Measurements from ENCODE around the gene LMCD1.

The LMCD1 gene

GRCh38 chr3:8485943-8486342 lies 15.7 kb upstream of the LMCD1 start:
- no peak overlapping the region for H3K9ac ChIP-seq (ENCODE audit: low read length)
- H3K36me3 ChIP-seq (ENCODE audit: control insufficient read depth in 1 of 2, insufficient read depth in 2 of 2, low read depth in 1 of 2, low read length in 2 of 2): no peaks in the 10 kb centered on the region
- peaks cover 3% of the 10 kb centered on the region for H3K79me1 ChIP-seq (replicated peaks; ENCODE audit: low read length, poor library complexity, severe bottlenecking)
- H2BK15ac ChIP-seq (ENCODE audit: low read depth, poor library complexity, severe bottlenecking): no peak overlapping the region
- H3K18ac ChIP-seq (ENCODE audit: low read depth in 1 of 2, low read length in 2 of 2): no peak overlapping the region
- H4K91ac ChIP-seq (ENCODE audit: low read length): no peak overlapping the region
- H2AK5ac ChIP-seq (ENCODE audit: low read length, severe bottlenecking): peak overlapping the region; percentile 97
- no peak overlapping the region for H2AFZ ChIP-seq (ENCODE audit: low read depth, low read length)
- no peak overlapping the region for H2BK120ac ChIP-seq (ENCODE audit: low read depth, low read length)
- H3K4ac ChIP-seq (ENCODE audit: low read depth in 1 of 2, low read length in 2 of 2): no peak overlapping the region
- H3K14ac ChIP-seq (ENCODE audit: low read length in 2 of 2): no peak overlapping the region
- H3K4me1 ChIP-seq (ENCODE audit: control insufficient read depth, insufficient read depth, low read depth, low read length): peaks cover 13% of the 10 kb centered on the region
- H2BK5ac ChIP-seq (ENCODE audit: low read depth, low read length, poor library complexity, severe bottlenecking): no peak overlapping the region
- H3K9me3 ChIP-seq (ENCODE audit: control insufficient read depth, low read length): peaks cover 2% of the 10 kb centered on the region
- H2BK12ac ChIP-seq (ENCODE audit: low read length in 2 of 2): no peak overlapping the region
- H3K4me2 ChIP-seq (ENCODE audit: low read length, poor library complexity, severe bottlenecking): no peak overlapping the region
- 100% methylated on average over 1 of the region's 3 CpGs for WGBS
- no peak overlapping the region for H3K23ac ChIP-seq (ENCODE audit: low read length in 2 of 2)
- no peak overlapping the region for H3K27ac ChIP-seq (ENCODE audit: low read length, poor library complexity, severe bottlenecking)
- no peak for DNase-seq
- no peak overlapping the region for H3K4me3 ChIP-seq (ENCODE audit: insufficient read depth in 1 of 2, low read depth in 1 of 2, low read length in 2 of 2)
- H4K8ac ChIP-seq (ENCODE audit: low read length): no peak overlapping the region
- no peaks in the 10 kb centered on the region for H3K27me3 ChIP-seq (ENCODE audit: control insufficient read depth in 1 of 2, insufficient read depth in 1 of 2, low read length in 2 of 2)

- Histone ChIP-seq H2BK120ac (ENCODE audit: low read depth, low read length) (no peak overlapping the region), H3K9ac (ENCODE audit: low read length) (no peak overlapping the region), H2AFZ (ENCODE audit: low read depth, low read length) (no peak overlapping the region), H3K14ac (ENCODE audit: low read length in 2 of 2) (no peak overlapping the region), H3K9me3 (ENCODE audit: control insufficient read depth, low read length) (peaks cover 2% of the 10 kb centered on the region), H2BK5ac (ENCODE audit: low read depth, low read length, poor library complexity, severe bottlenecking) (no peak overlapping the region), H3K4ac (ENCODE audit: low read depth in 1 of 2, low read length in 2 of 2) (no peak overlapping the region), H3K27me3 (ENCODE audit: control insufficient read depth in 1 of 2, insufficient read depth in 1 of 2, low read length in 2 of 2) (no peaks in the 10 kb centered on the region), H2AK5ac (ENCODE audit: low read length, severe bottlenecking) (peak overlapping the region; percentile 92), H3K79me1 (replicated peaks; ENCODE audit: low read length, poor library complexity, severe bottlenecking) (peaks cover 7% of the 10 kb centered on the region), H2BK15ac (ENCODE audit: low read depth, poor library complexity, severe bottlenecking) (no peak overlapping the region), H3K4me2 (ENCODE audit: low read length, poor library complexity, severe bottlenecking) (no peak overlapping the region), H3K4me3 (ENCODE audit: insufficient read depth in 1 of 2, low read depth in 1 of 2, low read length in 2 of 2) (no peak overlapping the region), H4K8ac (ENCODE audit: low read length) (no peak overlapping the region), H2BK12ac (ENCODE audit: low read length in 2 of 2) (peak overlapping the region in 1 of 2 experiments; percentile 81), H3K23ac (ENCODE audit: low read length in 2 of 2) (no peak overlapping the region), H3K18ac (ENCODE audit: low read depth in 1 of 2, low read length in 2 of 2) (no peak overlapping the region), H3K4me1 (ENCODE audit: control insufficient read depth, insufficient read depth, low read depth, low read length) (peaks cover 14% of the 10 kb centered on the region), H3K36me3 (ENCODE audit: control insufficient read depth in 1 of 2, insufficient read depth in 2 of 2, low read depth in 1 of 2, low read length in 2 of 2) (no peaks in the 10 kb centered on the region), H4K91ac (ENCODE audit: low read length) (no peak overlapping the region), H3K27ac (ENCODE audit: low read length, poor library complexity, severe bottlenecking) (no peak overlapping the region)
- 96% methylated on average over 2 of the region's 3 CpGs for WGBS
- DNase-seq: no peak
Observed at GRCh38 chr3:8486434-8486833, 15.2 kb upstream of the LMCD1 start.

- H2BK5ac ChIP-seq (ENCODE audit: low read depth, low read length, poor library complexity, severe bottlenecking): no peak overlapping the region
- H3K18ac ChIP-seq (ENCODE audit: low read depth in 1 of 2, low read length in 2 of 2): no peak overlapping the region
- no peak overlapping the region for H3K4me2 ChIP-seq (ENCODE audit: low read length, poor library complexity, severe bottlenecking)
- H2BK15ac ChIP-seq (ENCODE audit: low read depth, poor library complexity, severe bottlenecking): no peak overlapping the region
- no peak overlapping the region for H3K4me3 ChIP-seq (ENCODE audit: insufficient read depth in 1 of 2, low read depth in 1 of 2, low read length in 2 of 2)
- DNase-seq: no peak
- H3K9me3 ChIP-seq (ENCODE audit: control insufficient read depth, low read length): peaks cover 2% of the 10 kb centered on the region
- H3K27ac ChIP-seq (ENCODE audit: low read length, poor library complexity, severe bottlenecking): no peak overlapping the region
- no peak overlapping the region for H2BK120ac ChIP-seq (ENCODE audit: low read depth, low read length)
- H3K36me3 ChIP-seq (ENCODE audit: control insufficient read depth in 1 of 2, insufficient read depth in 2 of 2, low read depth in 1 of 2, low read length in 2 of 2): no peaks in the 10 kb centered on the region
- 66% methylated on average over 5 of the region's 5 CpGs for WGBS
- H3K14ac ChIP-seq (ENCODE audit: low read length in 2 of 2): no peak overlapping the region
- H4K91ac ChIP-seq (ENCODE audit: low read length): no peak overlapping the region
- no peak overlapping the region for H2AFZ ChIP-seq (ENCODE audit: low read depth, low read length)
- H4K8ac ChIP-seq (ENCODE audit: low read length): no peak overlapping the region
- H3K79me1 ChIP-seq (replicated peaks; ENCODE audit: low read length, poor library complexity, severe bottlenecking): peaks cover 7% of the 10 kb centered on the region
- H2BK12ac ChIP-seq (ENCODE audit: low read length in 2 of 2): no peak overlapping the region
- peak overlapping the region; percentile 55 for H2AK5ac ChIP-seq (ENCODE audit: low read length, severe bottlenecking)
- peaks cover 18% of the 10 kb centered on the region for H3K4me1 ChIP-seq (ENCODE audit: control insufficient read depth, insufficient read depth, low read depth, low read length)
- H3K4ac ChIP-seq (ENCODE audit: low read depth in 1 of 2, low read length in 2 of 2): no peak overlapping the region
- H3K27me3 ChIP-seq (ENCODE audit: control insufficient read depth in 1 of 2, insufficient read depth in 1 of 2, low read length in 2 of 2): no peaks in the 10 kb centered on the region
- no peak overlapping the region for H3K9ac ChIP-seq (ENCODE audit: low read length)
- no peak overlapping the region for H3K23ac ChIP-seq (ENCODE audit: low read length in 2 of 2)
Observed at GRCh38 chr3:8486936-8487335, 14.7 kb upstream of the LMCD1 start.

GRCh38 chr3:8488411-8488810 lies 13.2 kb upstream of the LMCD1 start:
- H3K4ac ChIP-seq (ENCODE audit: low read depth in 1 of 2, low read length in 2 of 2): peak overlapping the region; percentile 44 to 50
- H3K27ac ChIP-seq (ENCODE audit: low read length, poor library complexity, severe bottlenecking): no peak overlapping the region
- H3K4me3 ChIP-seq (ENCODE audit: insufficient read depth in 1 of 2, low read depth in 1 of 2, low read length in 2 of 2): no peak overlapping the region
- peaks cover 2% of the 10 kb centered on the region for H3K9me3 ChIP-seq (ENCODE audit: control insufficient read depth, low read length)
- H2BK5ac ChIP-seq (ENCODE audit: low read depth, low read length, poor library complexity, severe bottlenecking): no peak overlapping the region
- peak overlapping the region; percentile 80 for H2BK15ac ChIP-seq (ENCODE audit: low read depth, poor library complexity, severe bottlenecking)
- no peak overlapping the region for H3K23ac ChIP-seq (ENCODE audit: low read length in 2 of 2)
- no peaks in the 10 kb centered on the region for H3K27me3 ChIP-seq (ENCODE audit: control insufficient read depth in 1 of 2, insufficient read depth in 1 of 2, low read length in 2 of 2)
- peak overlapping the region; percentile 86 for H4K91ac ChIP-seq (ENCODE audit: low read length)
- 94% methylated on average over 3 of the region's 3 CpGs for WGBS
- no peak overlapping the region for H3K4me2 ChIP-seq (ENCODE audit: low read length, poor library complexity, severe bottlenecking)
- H3K14ac ChIP-seq (ENCODE audit: low read length in 2 of 2): no peak overlapping the region
- peaks cover 11% of the 10 kb centered on the region for H3K79me1 ChIP-seq (replicated peaks; ENCODE audit: low read length, poor library complexity, severe bottlenecking)
- H3K36me3 ChIP-seq (ENCODE audit: control insufficient read depth in 1 of 2, insufficient read depth in 2 of 2, low read depth in 1 of 2, low read length in 2 of 2): no peaks in the 10 kb centered on the region
- peaks cover 18% of the 10 kb centered on the region for H3K4me1 ChIP-seq (ENCODE audit: control insufficient read depth, insufficient read depth, low read depth, low read length)
- peak overlapping the region in 1 of 2 experiments; percentile 10 for H2BK12ac ChIP-seq (ENCODE audit: low read length in 2 of 2)
- H2AK5ac ChIP-seq (ENCODE audit: low read length, severe bottlenecking): peak overlapping the region; percentile 68
- H3K18ac ChIP-seq (ENCODE audit: low read depth in 1 of 2, low read length in 2 of 2): peak overlapping the region in 1 of 2 experiments; percentile 30
- no peak overlapping the region for H2BK120ac ChIP-seq (ENCODE audit: low read depth, low read length)
- H3K9ac ChIP-seq (ENCODE audit: low read length): peak overlapping the region; percentile 37
- H2AFZ ChIP-seq (ENCODE audit: low read depth, low read length): no peak overlapping the region
- H4K8ac ChIP-seq (ENCODE audit: low read length): no peak overlapping the region
- DNase-seq: no peak

Measured in mesenchymal stem cell (in vitro differentiated cells and primary cell).